HG03135 (cell line): ENCODE data around the gene WSCD2.

ENCODE experiments used
- ATAC-seq: cut with Tn5 transposase; IDR thresholded peaks from one replicate; pipeline ENCODE4 v1.9.1; 2021; ENCODE audit warnings: mild to moderate bottlenecking, moderate library complexity; ENCODE audit not compliant: unreplicated experiment

WSCD2 gene

GRCh38 chr12:108126990-108127501 is 2.0 kb upstream of the WSCD2 start:
- ATAC-seq, result no peak

DNA sequence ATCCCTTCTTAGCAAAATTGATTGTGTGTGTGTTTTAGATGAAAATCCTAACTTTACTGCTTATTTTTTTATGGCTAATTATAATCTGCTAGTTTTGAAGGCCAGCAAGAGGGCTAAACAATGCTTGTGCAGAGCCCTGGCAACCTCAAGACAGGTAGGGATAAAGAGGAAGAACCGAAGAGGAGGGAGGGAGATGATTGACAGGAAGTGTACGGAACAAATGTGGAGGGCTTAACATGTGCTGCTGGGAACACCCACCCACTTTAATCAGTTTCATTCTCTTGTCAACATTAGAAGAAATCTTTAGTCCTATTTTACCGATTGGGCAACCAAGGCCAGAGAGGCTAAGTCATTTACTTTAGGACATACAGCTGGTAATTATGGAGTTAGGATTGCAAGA is 1.4 kb upstream of the WSCD2 start:
- ATAC-seq, result no peak

GRCh38 chr12:108128221-108129016 is 669 bp upstream of the WSCD2 start:
- no peak for ATAC-seq

GRCh38 chr12:108131035-108131434 is 1.9 kb downstream of the WSCD2 start:
- ATAC-seq, result no peak

- ATAC-seq, result no peak
Observed at GRCh38 chr12:108131657-108132126, 2.6 kb downstream of the WSCD2 start.

DNA sequence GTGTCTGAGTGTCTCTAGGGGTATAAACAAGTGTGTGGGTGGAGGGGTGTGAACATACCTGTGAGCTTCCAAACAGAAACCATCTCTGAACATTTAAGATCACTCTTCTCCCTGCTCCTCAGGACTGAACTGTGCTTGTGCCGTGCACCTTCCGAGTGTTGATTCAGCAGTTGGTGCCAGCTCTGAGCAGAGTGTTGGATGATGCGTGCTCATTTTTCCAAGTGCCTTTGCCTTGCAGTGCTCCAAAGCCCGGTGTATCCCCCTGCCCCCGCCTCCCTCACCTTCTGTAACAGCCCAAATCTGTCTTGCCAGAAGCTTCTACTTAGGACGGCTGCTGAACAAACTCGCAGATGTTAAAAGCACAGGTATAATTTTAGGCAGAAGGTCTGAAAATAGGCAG is 4.4 kb downstream of the WSCD2 start:
- ATAC-seq, result no peak

- ATAC-seq, result no peak
Observed at GRCh38 chr12:108134744-108135143, 5.7 kb downstream of the WSCD2 start.

- no peak for ATAC-seq
Observed at GRCh38 chr12:108135627-108136026, 6.5 kb downstream of the WSCD2 start.

DNA sequence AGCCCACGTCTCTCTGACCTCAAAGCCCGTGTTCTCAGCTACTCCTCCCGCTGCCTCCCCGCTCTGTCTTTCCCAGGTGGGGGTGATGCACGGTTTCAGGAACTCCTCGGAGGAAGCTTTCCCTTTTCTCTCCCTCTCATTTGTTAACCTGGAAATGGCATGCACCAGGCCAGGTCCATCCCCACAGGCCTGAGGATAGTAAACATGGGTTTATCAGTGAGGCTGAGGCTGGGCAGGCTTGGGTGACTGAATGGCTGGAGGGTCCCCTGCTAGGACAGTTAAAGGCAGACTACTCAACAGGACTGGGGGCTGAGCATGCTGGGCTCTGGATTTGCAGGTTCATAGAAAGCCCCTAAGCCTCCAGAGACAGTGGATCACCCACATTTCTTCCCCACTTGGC is 7.6 kb downstream of the WSCD2 start:
- no peak for ATAC-seq

DNA sequence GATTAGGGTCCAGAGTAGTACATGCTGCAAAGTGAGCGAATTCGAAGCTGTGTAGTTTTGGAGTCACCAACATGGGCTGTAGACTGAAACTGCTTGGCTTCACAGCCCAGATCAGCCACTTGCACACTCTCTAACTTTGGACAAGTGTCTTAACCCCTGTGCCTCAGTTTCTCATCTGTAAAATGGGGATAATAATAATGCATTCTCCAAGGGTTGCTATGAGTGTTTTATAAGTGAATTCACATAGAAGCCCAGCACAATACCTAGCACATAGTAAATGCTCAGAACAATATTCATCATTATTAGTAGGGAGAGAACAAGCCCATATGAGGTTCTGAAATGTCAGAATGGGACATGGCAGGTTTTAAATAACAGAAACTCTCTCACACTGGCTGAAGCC is 10.4 kb downstream of the WSCD2 start:
- ATAC-seq, result no peak

- ATAC-seq, result no peak
Observed at GRCh38 chr12:108140501-108140900, 11.4 kb downstream of the WSCD2 start.

GRCh38 chr12:108141600-108142130 is 12.6 kb downstream of the WSCD2 start:
- no peak for ATAC-seq

GRCh38 chr12:108143144-108143543 is 14.1 kb downstream of the WSCD2 start:
- ATAC-seq, result no peak

- no peak for ATAC-seq
Observed at GRCh38 chr12:108144080-108144479, 15.0 kb downstream of the WSCD2 start.

DNA sequence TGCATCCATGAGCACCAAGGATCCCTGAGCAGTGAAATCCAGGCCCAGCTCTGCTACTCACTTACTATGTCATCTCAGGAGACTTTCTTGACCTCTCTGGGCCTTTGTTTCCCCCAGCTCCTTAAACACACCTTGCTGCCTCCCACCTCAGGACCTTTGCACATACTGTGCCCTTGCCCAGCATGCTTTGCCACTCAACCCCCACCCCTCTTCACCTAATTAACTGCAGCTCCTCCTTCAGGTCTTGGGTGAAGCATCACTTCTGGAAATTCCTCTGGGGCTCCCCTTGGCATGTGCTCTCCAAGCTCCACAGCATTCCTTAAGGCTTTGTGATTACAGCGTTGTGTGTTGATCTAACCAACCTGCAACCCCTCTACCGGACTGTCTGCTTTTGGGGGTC is 15.9 kb downstream of the WSCD2 start:
- ATAC-seq, result no peak

- no peak for ATAC-seq
Observed at GRCh38 chr12:108146035-108146893, 17.2 kb downstream of the WSCD2 start.

GRCh38 chr12:108147279-108147678 is 18.2 kb downstream of the WSCD2 start:
- ATAC-seq, result no peak

- ATAC-seq, result no peak
Observed at GRCh38 chr12:108148521-108149074, 19.5 kb downstream of the WSCD2 start.

DNA sequence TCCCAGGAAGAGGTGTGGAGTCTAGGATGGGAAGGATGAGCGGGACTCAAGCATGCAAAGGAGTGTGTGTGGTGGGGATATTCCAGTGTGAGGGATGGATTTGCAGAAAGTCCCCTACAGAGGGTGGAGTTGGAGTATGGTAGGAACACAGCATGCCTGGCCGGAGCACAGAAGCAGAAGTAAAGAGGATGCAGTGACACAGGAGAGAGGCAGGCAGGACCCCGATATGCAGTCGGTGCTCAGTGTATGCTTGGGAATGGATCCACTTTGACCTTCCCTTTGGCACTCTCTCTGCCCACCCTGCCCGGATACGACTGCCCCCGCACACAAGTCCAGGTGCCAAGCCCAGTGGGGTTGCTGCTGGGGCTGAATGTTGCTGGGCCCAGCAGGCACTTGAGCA is 21.3 kb downstream of the WSCD2 start:
- ATAC-seq, result no peak

- no peak for ATAC-seq
Observed at GRCh38 chr12:108151533-108152169, 22.6 kb downstream of the WSCD2 start.

DNA sequence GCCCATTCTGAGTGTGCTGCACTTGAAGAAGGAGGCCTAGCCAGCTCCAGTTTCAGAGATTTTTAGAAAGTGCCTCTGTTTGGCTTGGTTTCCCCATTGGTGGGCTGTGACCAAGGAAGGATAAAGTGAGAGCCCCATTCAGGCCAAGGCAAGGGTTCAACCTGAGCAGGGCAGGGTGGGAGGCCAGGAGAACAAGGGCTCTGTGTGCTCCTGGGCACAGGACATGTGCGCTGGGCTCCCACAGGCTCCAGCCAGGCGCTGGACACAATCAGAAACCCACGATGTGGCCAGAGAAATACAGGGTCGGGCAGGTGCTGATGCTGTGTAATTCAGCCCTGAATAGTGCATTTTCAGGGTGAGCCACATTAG is 23.1 kb downstream of the WSCD2 start:
- ATAC-seq, result no peak
